ENCODE results near the gene COL4A2.

Gene COL4A2

DNA sequence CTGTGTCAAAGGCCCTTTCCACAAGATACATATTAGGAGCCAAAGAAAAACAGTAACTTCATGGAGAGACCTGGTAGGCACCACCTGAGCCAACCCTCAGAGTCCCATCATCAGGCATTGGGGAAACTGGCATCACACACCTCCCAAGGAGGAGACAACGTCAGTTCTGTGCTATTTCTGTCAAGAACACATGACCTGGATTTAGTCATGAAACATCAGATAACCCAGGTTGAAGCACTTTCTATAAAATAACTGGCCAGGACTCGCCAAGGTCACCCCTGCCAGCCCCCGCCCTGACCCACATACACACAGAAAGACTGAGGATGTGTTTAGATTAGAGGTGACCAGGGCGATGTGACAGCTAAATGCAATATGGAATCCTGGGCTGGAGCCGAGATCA, 35.8 kb upstream of the COL4A2 start:
- TF ChIP-seq, protein P1, sequence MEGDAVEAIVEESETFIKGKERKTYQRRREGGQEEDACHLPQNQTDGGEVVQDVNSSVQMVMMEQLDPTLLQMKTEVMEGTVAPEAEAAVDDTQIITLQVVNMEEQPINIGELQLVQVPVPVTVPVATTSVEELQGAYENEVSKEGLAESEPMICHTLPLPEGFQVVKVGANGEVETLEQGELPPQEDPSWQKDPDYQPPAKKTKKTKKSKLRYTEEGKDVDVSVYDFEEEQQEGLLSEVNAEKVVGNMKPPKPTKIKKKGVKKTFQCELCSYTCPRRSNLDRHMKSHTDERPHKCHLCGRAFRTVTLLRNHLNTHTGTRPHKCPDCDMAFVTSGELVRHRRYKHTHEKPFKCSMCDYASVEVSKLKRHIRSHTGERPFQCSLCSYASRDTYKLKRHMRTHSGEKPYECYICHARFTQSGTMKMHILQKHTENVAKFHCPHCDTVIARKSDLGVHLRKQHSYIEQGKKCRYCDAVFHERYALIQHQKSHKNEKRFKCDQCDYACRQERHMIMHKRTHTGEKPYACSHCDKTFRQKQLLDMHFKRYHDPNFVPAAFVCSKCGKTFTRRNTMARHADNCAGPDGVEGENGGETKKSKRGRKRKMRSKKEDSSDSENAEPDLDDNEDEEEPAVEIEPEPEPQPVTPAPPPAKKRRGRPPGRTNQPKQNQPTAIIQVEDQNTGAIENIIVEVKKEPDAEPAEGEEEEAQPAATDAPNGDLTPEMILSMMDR (IDR thresholded peaks at IDR 0.05; ENCODE audit: control insufficient read depth, insufficient read depth, low read depth, low read length, missing control alignments), result no peak
- H3K4me3 ChIP-seq (ENCODE audit: control insufficient read depth, low read depth, low read length), result no peak overlapping the region
- no peak for DNase-seq (ENCODE audit: low read depth)

DNA sequence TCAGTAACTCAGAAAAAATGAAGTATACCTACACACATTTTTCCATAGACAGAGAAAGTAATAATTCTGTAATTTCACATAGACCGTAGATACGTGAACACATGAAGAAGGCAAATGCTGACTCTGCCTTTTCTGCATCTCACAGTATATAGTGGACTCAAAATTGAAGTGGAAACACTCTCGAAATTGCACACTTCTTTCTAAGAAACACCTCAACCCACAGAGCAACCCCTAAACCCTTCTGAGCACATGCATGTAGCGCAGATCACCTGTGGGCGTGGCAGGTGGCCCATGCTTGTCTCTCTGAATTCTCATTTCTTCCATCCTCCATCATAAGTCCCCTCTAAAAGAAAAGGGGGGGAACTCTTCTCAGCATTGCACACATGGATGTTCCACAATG, 34.9 kb upstream of the COL4A2 start:
- DNase-seq (ENCODE audit: low read depth), result no peak
- H3K4me3 ChIP-seq (ENCODE audit: control insufficient read depth, low read depth, low read length), result no peak overlapping the region
- TF ChIP-seq, protein P1 (IDR thresholded peaks at IDR 0.05; ENCODE audit: control insufficient read depth, insufficient read depth, low read depth, low read length, missing control alignments), result no peak

DNA sequence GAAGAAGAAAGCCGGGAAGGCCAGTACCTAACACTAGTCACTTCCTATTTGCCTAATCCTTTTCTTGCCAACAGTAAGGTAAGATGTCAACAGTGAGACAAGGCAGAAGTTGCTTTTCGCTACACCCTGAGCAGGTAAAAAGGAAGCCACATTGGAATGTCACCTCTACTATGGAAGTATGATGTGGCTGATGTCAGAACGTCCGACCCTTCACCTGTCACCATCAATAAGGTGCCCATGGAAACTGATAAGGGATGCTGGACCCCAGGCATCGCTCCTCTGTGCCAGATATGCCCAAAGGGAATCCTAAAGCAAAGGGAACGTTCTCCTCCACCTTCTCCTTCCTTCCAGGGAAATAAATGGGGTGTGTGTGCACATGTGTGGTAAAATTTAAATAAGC, 34.4 kb upstream of the COL4A2 start:
- no peak overlapping the region for H3K4me3 ChIP-seq (ENCODE audit: control insufficient read depth, low read depth, low read length)
- TF ChIP-seq, protein P1 (IDR thresholded peaks at IDR 0.05; ENCODE audit: control insufficient read depth, insufficient read depth, low read depth, low read length, missing control alignments), result no peak
- DNase-seq (ENCODE audit: low read depth), result no peak

DNA sequence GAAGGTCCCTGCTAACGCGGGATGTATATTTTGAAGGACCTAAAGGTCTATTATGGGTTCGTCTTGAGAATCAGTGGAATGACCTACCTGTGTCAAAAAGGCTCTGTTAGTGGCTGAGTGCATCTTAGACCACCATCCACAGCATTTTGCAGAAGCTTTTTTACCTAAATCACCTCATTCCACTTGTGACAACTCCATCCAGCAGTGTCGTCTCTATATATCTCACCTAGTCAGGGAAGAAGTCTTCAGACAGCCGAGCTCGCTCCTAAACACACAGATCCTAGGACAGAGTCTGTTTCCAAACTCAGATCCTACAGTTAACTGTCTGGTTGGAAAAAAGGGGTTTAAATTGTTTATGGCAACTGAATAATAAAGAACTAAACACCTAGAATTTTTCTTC, 33.8 kb upstream of the COL4A2 start:
- no peak for DNase-seq (ENCODE audit: low read depth)
- no peak overlapping the region for H3K4me3 ChIP-seq (ENCODE audit: control insufficient read depth, low read depth, low read length)
- TF ChIP-seq, protein P1 (IDR thresholded peaks at IDR 0.05; ENCODE audit: control insufficient read depth, insufficient read depth, low read depth, low read length, missing control alignments), result no peak

DNA sequence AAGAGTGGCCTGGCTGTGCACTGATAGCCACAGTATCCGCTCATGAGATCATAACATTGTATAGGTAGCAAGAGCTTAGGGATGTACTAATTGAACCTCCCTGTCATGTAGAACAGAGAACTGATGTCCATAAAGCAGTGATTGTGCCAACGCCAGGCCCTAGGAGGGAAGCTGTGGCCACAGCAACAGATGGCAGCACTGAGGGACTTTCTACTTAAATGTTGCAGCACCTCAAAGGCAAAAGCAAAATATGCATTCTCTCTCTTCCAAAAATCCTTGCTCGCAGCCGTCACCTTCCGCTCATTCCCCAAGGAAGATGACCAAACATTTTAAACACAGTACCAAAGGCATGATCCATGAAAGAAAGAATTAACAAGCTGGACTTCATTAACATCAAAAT, 32.4 kb upstream of the COL4A2 start:
- TF ChIP-seq, protein P1 (IDR thresholded peaks at IDR 0.05; ENCODE audit: control insufficient read depth, insufficient read depth, low read depth, low read length, missing control alignments), result peak; percentile 45
- no peak for DNase-seq (ENCODE audit: low read depth)
- no peak overlapping the region for H3K4me3 ChIP-seq (ENCODE audit: control insufficient read depth, low read depth, low read length)

DNA sequence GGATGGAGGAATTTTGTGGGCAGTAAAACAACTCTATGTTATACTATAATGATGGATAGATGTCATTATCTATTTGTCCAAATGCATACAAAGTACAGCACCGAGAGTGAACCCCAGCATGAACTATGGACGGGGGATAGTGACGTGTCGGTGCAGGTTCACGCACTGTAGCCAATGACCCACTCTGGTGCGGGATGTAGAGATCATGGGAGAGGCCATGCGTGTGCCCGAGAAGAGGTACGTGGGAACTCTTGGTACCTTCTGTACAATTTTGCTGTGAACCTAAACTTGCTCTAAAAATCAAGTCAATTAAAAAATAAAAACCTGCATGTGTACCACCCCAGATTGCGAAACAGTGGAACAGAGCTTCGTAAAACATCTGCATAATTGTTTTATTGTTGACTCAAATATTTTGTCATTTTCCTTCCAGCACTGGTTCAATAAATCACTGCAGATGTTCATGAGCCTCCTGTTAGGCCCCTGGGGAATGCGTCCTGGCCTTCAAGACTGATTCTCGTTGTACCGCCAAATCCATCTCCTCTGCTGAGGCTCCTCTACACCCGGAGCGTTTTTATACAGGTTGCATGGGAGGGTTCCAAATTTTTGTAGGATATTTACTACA, 31.0 kb upstream of the COL4A2 start:
- H3K4me3 ChIP-seq (ENCODE audit: control insufficient read depth, low read depth, low read length), result no peak overlapping the region
- TF ChIP-seq, protein P1 (IDR thresholded peaks at IDR 0.05; ENCODE audit: control insufficient read depth, insufficient read depth, low read depth, low read length, missing control alignments), result no peak
- DNase-seq (ENCODE audit: low read depth), result no peak

DNA sequence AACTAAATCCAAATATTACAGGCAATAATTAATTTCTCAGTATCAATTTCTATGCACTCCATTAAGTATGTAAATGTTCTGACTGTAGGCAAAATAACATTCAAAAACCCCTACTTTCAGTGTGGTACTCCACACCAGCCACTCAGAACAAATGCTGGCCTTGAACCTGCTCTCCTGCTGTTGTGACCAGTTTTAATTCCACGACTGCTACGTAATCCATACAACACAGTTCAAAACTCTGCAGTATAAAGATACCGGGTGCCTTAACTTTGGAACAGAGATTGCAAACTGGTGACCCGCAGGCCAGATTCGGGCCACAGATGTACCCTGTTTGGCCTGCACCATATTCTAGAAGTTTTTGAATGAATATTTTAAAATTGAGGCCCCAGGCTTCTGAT, 30.5 kb upstream of the COL4A2 start:
- TF ChIP-seq, protein P1 (IDR thresholded peaks at IDR 0.05; ENCODE audit: control insufficient read depth, insufficient read depth, low read depth, low read length, missing control alignments), result no peak
- no peak overlapping the region for H3K4me3 ChIP-seq (ENCODE audit: control insufficient read depth, low read depth, low read length)
- no peak for DNase-seq (ENCODE audit: low read depth)

Data from AG09309 (cell line).